Keratinocyte (primary cell): ENCODE measurements around the gene B4GALT2. TPM values are rescaled to one million over a fixed set of nuclear protein-coding genes. Genes with fewer than 3 reads are reported as not detected.

Source experiments
- DNase-seq: peaks from one replicate; pipeline ENCODE4 v3.0.0-alpha.2; 2011; ENCODE audit warnings: low read depth, missing footprints, low spot score
- FAIRE-seq: peaks from 2 replicates; lab custom pipeline; 2011; peaks lifted over from hg19 to GRCh38; lab: Jason Lieb, UNC
- H2AFZ ChIP-seq: 2 replicates; pipeline ENCODE4 v1.6.0; 2012; ENCODE audit warnings: low read length, control low read depth, inconsistent platforms; ENCODE audit not compliant: control insufficient read depth
- H3K27ac ChIP-seq: 2 replicates; pipeline ENCODE4 v1.5.1; 2011; ENCODE audit warnings: low read length; ENCODE audit not compliant: control insufficient read depth, insufficient read depth
- H3K27me3 ChIP-seq: 3 replicates; pipeline ENCODE4 v1.6.0; 2011; ENCODE audit warnings: low read length; ENCODE audit not compliant: control insufficient read depth, insufficient read depth; ENCODE audit errors: extremely low read depth
- H3K36me3 ChIP-seq, 2 experiments: 2 replicates in 1 of 2; 3 replicates in 1 of 2; pipeline ENCODE4 v1.5.1; 2011; ENCODE audit warnings: low read length in 2 of 2, mild to moderate bottlenecking in 1 of 2; ENCODE audit not compliant: control insufficient read depth in 2 of 2, insufficient read depth in 2 of 2; ENCODE audit errors: extremely low read depth in 1 of 2
- H3K4me1 ChIP-seq: 3 replicates; pipeline ENCODE4 v1.5.1; 2011; ENCODE audit warnings: low read length; ENCODE audit not compliant: control insufficient read depth, insufficient read depth; ENCODE audit errors: extremely low read depth
- H3K4me2 ChIP-seq: 3 replicates; pipeline ENCODE4 v1.6.0; 2011; ENCODE audit warnings: low read depth, low read length; ENCODE audit not compliant: control insufficient read depth, insufficient read depth; ENCODE audit errors: extremely low read depth
- H3K4me3 ChIP-seq, 3 experiments: fragments of 200-600 bp in 1 of 3; sonication (generic) in 1 of 3; 2 replicates in 2 of 3; 3 replicates in 1 of 3; pipeline ENCODE4 v1.5.1; 2011 to 2016; ENCODE audit warnings: low read length in 3 of 3, mild to moderate bottlenecking in 3 of 3, control low read depth in 2 of 3, inconsistent platforms in 1 of 3, low read depth in 1 of 3, mixed read lengths in 1 of 3, mixed run types in 1 of 3, moderate library complexity in 1 of 3; ENCODE audit not compliant: control insufficient read depth in 2 of 3, insufficient read depth in 2 of 3; ENCODE audit errors: extremely low read depth in 1 of 3
- H3K79me2 ChIP-seq: 2 replicates; pipeline ENCODE4 v1.6.0; 2012; ENCODE audit warnings: low read length; ENCODE audit not compliant: control insufficient read depth, insufficient read depth
- H3K9ac ChIP-seq: 3 replicates; pipeline ENCODE4 v1.6.0; 2011; ENCODE audit warnings: low read length; ENCODE audit not compliant: control insufficient read depth, insufficient read depth; ENCODE audit errors: extremely low read depth
- H3K9me1 ChIP-seq: 3 replicates; pipeline ENCODE4 v1.6.0; 2011; ENCODE audit warnings: low read length; ENCODE audit not compliant: control insufficient read depth, insufficient read depth; ENCODE audit errors: extremely low read depth
- H3K9me3 ChIP-seq: 2 replicates; pipeline ENCODE4 v1.5.1; 2012; ENCODE audit warnings: low read depth, low read length; ENCODE audit not compliant: control insufficient read depth
- H4K20me1 ChIP-seq: 3 replicates; pipeline ENCODE4 v1.6.0; 2011; ENCODE audit warnings: low read length; ENCODE audit not compliant: control insufficient read depth, insufficient read depth; ENCODE audit errors: extremely low read depth
- EZH2 ChIP-seq: IDR thresholded peaks from one replicate; pipeline ENCODE4 v1.6.1; 2012; ENCODE audit warnings: inconsistent platforms, mild to moderate bottlenecking, low read length, moderate library complexity
- dilution Hi-C: fragments of 300-500 bp; cut with MboI; formaldehyde crosslinking; loops from one replicate; pipeline ENCODE4 v1.7.0; 2020; ENCODE audit warnings: low sequenced_read_pairs; ENCODE audit not compliant: extremely low pct_ligation_motif_present
- polyA plus RNA-seq, 5 experiments: library from polyadenylated mRNA; depleted of rRNA in 3 of 5; stranded (reverse) in 3 of 5; stranded (forward) in 1 of 5; unstranded in 1 of 5; fragments of >200 nt; gene quantifications; 1 replicate in 1 of 5; 2 replicates in 3 of 5; 3 replicates in 1 of 5; pipeline versions ENCODE4 v1.2.1 to v1.2.3, GENCODE V29; 2011 to 2012; ENCODE audit warnings: missing spikeins in 2 of 5, low read depth in 1 of 5, low replicate concordance in 1 of 5
- TF ChIP-seq, protein P1 (sequence below), 3 experiments: IDR thresholded peaks in 1 of 3; conservative IDR thresholded peaks in 1 of 3; optimal IDR thresholded peaks in 1 of 3; 2 replicates in 2 of 3; 3 replicates in 1 of 3; pipeline versions ENCODE3 to v1.5.1; 2011; ENCODE audit warnings: low read length in 3 of 3, mild to moderate bottlenecking in 3 of 3, moderate library complexity in 2 of 3, control low read depth in 1 of 3, inconsistent platforms in 1 of 3; ENCODE audit not compliant: insufficient read depth in 2 of 3; ENCODE audit errors: extremely low read depth in 1 of 3

The B4GALT2 gene
- polyA plus RNA-seq, 1 donor (not counting 4 experiments of a cell fraction or from before 2014, with no cell fraction given): 39.6 TPM

DNA sequence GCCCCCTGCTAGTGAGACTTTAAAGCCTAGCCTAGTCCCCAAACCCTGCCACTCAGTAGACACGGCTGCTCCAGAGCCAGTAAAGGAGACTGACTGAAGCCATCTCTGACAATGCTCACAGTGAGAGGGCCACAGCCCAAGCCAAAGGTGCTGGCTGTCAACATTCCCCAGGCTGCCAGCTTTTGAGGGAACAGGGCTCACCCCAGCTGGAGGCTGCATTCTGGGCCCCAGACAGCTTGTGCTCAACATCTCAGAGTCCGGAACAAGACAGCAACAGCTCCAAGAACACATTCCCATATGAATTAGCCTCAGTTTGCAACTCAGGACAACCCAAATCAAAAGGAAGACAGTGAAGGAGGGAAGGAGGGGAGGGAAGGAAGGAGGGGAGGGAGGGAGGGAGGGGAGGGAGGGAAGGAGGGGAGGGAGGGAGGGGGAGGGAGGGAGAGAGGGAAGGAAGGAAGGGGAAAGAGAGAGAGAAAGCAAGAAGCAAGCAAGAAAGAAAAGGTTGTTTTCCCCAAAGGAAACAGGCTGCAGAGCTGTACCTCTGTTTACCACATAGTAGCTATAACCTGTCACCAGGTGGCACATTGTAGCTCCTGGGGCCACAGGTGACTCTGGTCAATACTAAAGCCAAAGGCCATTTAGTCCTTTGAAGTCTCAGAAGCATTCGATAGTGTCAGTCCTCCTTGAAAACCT is 40.0 kb upstream of the B4GALT2 start:
- no peak overlapping the region for H3K4me2 ChIP-seq
- TF ChIP-seq, protein P1, sequence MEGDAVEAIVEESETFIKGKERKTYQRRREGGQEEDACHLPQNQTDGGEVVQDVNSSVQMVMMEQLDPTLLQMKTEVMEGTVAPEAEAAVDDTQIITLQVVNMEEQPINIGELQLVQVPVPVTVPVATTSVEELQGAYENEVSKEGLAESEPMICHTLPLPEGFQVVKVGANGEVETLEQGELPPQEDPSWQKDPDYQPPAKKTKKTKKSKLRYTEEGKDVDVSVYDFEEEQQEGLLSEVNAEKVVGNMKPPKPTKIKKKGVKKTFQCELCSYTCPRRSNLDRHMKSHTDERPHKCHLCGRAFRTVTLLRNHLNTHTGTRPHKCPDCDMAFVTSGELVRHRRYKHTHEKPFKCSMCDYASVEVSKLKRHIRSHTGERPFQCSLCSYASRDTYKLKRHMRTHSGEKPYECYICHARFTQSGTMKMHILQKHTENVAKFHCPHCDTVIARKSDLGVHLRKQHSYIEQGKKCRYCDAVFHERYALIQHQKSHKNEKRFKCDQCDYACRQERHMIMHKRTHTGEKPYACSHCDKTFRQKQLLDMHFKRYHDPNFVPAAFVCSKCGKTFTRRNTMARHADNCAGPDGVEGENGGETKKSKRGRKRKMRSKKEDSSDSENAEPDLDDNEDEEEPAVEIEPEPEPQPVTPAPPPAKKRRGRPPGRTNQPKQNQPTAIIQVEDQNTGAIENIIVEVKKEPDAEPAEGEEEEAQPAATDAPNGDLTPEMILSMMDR (optimal IDR thresholded peaks at IDR 0.05 in 1 of 3, IDR thresholded peaks at IDR 0.05 in 1 of 3, conservative IDR thresholded peaks at IDR 0.05 in 1 of 3; ENCODE audit: extremely low read depth in 1 of 3, insufficient read depth in 2 of 3, low read length in 3 of 3): no peak
- TF ChIP-seq EZH2: no peak
- H3K9me1 ChIP-seq: no peaks in the 10 kb centered on the region
- no peak overlapping the region for H3K4me3 ChIP-seq
- H4K20me1 ChIP-seq: peaks cover 2% of the 10 kb centered on the region
- no peaks in the 10 kb centered on the region for H3K27me3 ChIP-seq
- no peak overlapping the region for H3K9ac ChIP-seq
- H2AFZ ChIP-seq: no peak overlapping the region
- H3K36me3 ChIP-seq: peaks cover 9 to 20% of the 10 kb centered on the region in 2 experiments
- no peak overlapping the region for H3K27ac ChIP-seq
- no peaks in the 10 kb centered on the region for H3K9me3 ChIP-seq
- FAIRE-seq (no peak), DNase-seq (no peak)
- H3K4me1 ChIP-seq: peaks cover 30% of the 10 kb centered on the region
- dilution Hi-C loops: loop anchor here (25.0 kb wide), 2 partner anchors 102 to 227 kb away; partner anchors contain the start of gene ST3GAL3
- peaks cover 32% of the 10 kb centered on the region for H3K79me2 ChIP-seq

- H3K4me3 ChIP-seq: no peak overlapping the region
- H3K9ac ChIP-seq: no peak overlapping the region
- FAIRE-seq (no peak), DNase-seq (no peak)
- H3K9me1 ChIP-seq: no peaks in the 10 kb centered on the region
- peaks cover 1 to 6% of the 10 kb centered on the region in 2 experiments for H3K36me3 ChIP-seq
- H3K4me1 ChIP-seq: peaks cover 17% of the 10 kb centered on the region
- H2AFZ ChIP-seq: no peak overlapping the region
- H3K79me2 ChIP-seq: peaks cover 15% of the 10 kb centered on the region
- H4K20me1 ChIP-seq: no peaks in the 10 kb centered on the region
- H3K27ac ChIP-seq: no peak overlapping the region
- H3K4me2 ChIP-seq: no peak overlapping the region
- dilution Hi-C loops: loop anchor here (25.0 kb wide), 2 partner anchors 105 to 230 kb away; partner anchors contain the start of gene ST3GAL3
- TF ChIP-seq EZH2: no peak
- TF ChIP-seq, protein P1 (optimal IDR thresholded peaks at IDR 0.05 in 1 of 3, IDR thresholded peaks at IDR 0.05 in 1 of 3, conservative IDR thresholded peaks at IDR 0.05 in 1 of 3; ENCODE audit: extremely low read depth in 1 of 3, insufficient read depth in 2 of 3, low read length in 3 of 3): no peak
- H3K27me3 ChIP-seq: no peaks in the 10 kb centered on the region
- H3K9me3 ChIP-seq: no peaks in the 10 kb centered on the region
Observed at GRCh38 chr1:43942411-43942810, 36.6 kb upstream of the B4GALT2 start.
